Heart left ventricle (tissue), 13 donors: ENCODE measurements around the gene LIMA1.

Source experiments
- CTCF ChIP-seq, 12 donors: fragments of 200-600 bp; sonication (generic) in 4 of 12; IDR thresholded peaks; one replicate each; pipeline versions ENCODE4 v1.5.0 to v1.8.0; 2018 to 2022; ENCODE audit warnings: antibody characterized with exemption in 12 of 12, mild to moderate bottlenecking in 5 of 12
- POLR2A ChIP-seq, 2 donors: fragments of 450-650 bp; IDR thresholded peaks; one replicate each; pipeline ENCODE4 v1.6.1; 2017; ENCODE audit warnings: antibody characterized with exemption in 2 of 2, mild to moderate bottlenecking in 2 of 2, moderate library complexity in 2 of 2
- donor health status: ischemic (EF 13 %, LVEDD 7.1; RV severe dilation, severe dysfunction).
- donor health status: DM: no; HTN: yes; CAD: no.
- donor health status: DM: no; HTN: no; CAD: no.
- donor health status: ischemic (EF 25% LVEDD 6.9; RV normal size, moderate dysfunction).
- donor health status: ischemic (EF 25% LVEDD 5.7; RV mildly dilated, moderate dysfunction).
- donor health status: ischemic (EF 35%, LVEDD 5.7; RV mildly dilated, moderate dysfunction).
- donor health status: nonischemic (EF 11% LVEDD 7.7; RV severe dilation, severe dysfunction).
- donor health status: DM: yes; HTN: yes; CAD: no.
- donor health status: PGD.
- donor health status: ischemic (EF 29% LVEDD 5.4; RV normal size, mild dysfunction).
- donor health status: nonischemic (EF 23%, LVEDD 6.1; RV moderate dilation, normal function).

- TF ChIP-seq POLR2A (IDR thresholded peaks at IDR 0.05) (no peak), CTCF (IDR thresholded peaks at IDR 0.05) (no peak)
Measured at GRCh38 chr12:50296554-50296953, 13.2 kb upstream of the LIMA1 start.
